Right cardiac atrium (tissue), 5 donors: Measurements from ENCODE around the gene RAB33A. TPM values are rescaled to one million over a fixed set of nuclear protein-coding genes. Genes with fewer than 3 reads are reported as not detected.
"Not testable (repeated sequence)": the region's sequence is repeated elsewhere in the genome, so short reads cannot be mapped to it uniquely, and the experiment has no call there.

ENCODE experiments used
- ATAC-seq, 2 donors: fragments of 200-7000 bp; cut with Tn5 transposase; one replicate each; pipeline versions ENCODE4 v1.8.0 to v1.9.1; 2020; ENCODE audit warnings: moderate library complexity in 2 of 2, mild to moderate bottlenecking in 1 of 2
- DNase-seq, 3 donors: peaks; one replicate each; pipeline ENCODE4 v3.0.0-alpha.2; 2020
- H3K27ac ChIP-seq: one replicate; pipeline ENCODE4 v1.5.1; 2013; ENCODE audit warnings: mild to moderate bottlenecking, low read length, control low read depth, moderate library complexity
- H3K27me3 ChIP-seq: one replicate; pipeline ENCODE4 v1.6.1; 2013; ENCODE audit not compliant: control insufficient read depth, insufficient read depth
- H3K4me1 ChIP-seq: one replicate; pipeline ENCODE4 v1.6.1; 2013; ENCODE audit warnings: low read length; ENCODE audit not compliant: control insufficient read depth, insufficient read depth
- H3K4me3 ChIP-seq: one replicate; pipeline ENCODE4 v1.5.1; 2013; ENCODE audit warnings: low read length, control low read depth
- H3K9me3 ChIP-seq: one replicate; pipeline ENCODE4 v1.6.1; 2013; ENCODE audit warnings: low read length; ENCODE audit not compliant: control insufficient read depth
- WGBS: extraction: QIAGEN DNeasy Blood & Tissue Kit; methylation state at CpG from one replicate; pipeline ENCODE4 v1.1.7; 2013; 5-methylcytosine and 5-hydroxymethylcytosine counted together
- intact Hi-C, 4 donors: fragments of 100-400 bp; cut with DNase I; formaldehyde crosslinking; loops; one replicate each; pipeline versions ENCODE4 v1.11.0 to v1.14.0; 2022 to 2023
- polyA plus RNA-seq: library from polyadenylated mRNA; stranded (reverse); fragments of 200-250 nt; gene quantifications from one replicate; pipeline ENCODE4 v1.2.3, GENCODE V29; 2013
- total RNA-seq, 4 donors: library from RNA; stranded (reverse); fragmentation: NEBNext Ultra II Directional; extraction: Animal tissue kit (Norgen Biotek cat#: 25700); gene quantifications; one replicate each; pipeline ENCODE4 v1.2.1, GENCODE V29; 2021
- donor health status: healthy with polysubstance abuse.
- donor health status: DM: no; HTN: yes; CAD: no.
- donor health status: DM: no; HTN: no; CAD: no.
- donor health status: DM: no; HTN: yes; CAD: no; lungs with severe emphysema.
- donor health status: DM: yes; HTN: yes; CAD: no.

RAB33A gene
- total and polyA plus RNA-seq, 5 donors: 9.8 to 21.9 (median 18.6) TPM

GRCh38 chrX:130190801-130191200 lies 19.0 kb downstream of the RAB33A start:
- Histone ChIP-seq H3K4me1 (no peaks in the 10 kb centered on the region), H3K27ac (no peak overlapping the region), H3K4me3 (no peak overlapping the region), H3K9me3 (no peaks in the 10 kb centered on the region), H3K27me3 (no peaks in the 10 kb centered on the region)
- intact Hi-C loops: loop anchor here (5.0 kb wide), 2 partner anchors 108 to 114 kb away; no protein-coding TSS in a partner anchor
- DNase-seq (no peak), ATAC-seq (no peak)
- WGBS: 94% methylated on average over 4 of the region's 4 CpGs

DNA sequence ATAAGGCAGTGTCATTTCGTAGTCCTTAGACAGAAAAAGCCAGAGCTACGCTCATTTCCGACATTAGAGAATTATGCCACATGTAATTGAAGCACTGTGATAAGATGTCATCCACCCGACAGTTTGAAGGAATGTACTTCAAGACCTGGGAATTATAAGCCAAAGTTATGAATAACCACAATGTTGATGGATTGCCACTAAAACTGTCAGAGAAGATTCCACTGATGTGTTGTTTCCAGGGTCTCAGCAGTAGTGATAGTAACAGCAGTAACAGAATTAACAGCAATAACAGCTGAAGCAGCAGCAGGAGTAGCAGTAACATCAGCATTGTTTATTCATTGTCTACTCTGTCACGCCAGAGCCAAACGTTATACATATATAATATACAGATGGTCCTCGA lies 24.7 kb downstream of the RAB33A start:
- Histone ChIP-seq H3K9me3 (no peaks in the 10 kb centered on the region), H3K27me3 (no peaks in the 10 kb centered on the region), H3K4me1 (no peaks in the 10 kb centered on the region), H3K27ac (no peak overlapping the region), H3K4me3 (no peak overlapping the region)
- DNase-seq: no peak
- 65% methylated on average over 7 of the region's 7 CpGs for WGBS
- intact Hi-C loops: no loop called here
- ATAC-seq: no peak

DNA sequence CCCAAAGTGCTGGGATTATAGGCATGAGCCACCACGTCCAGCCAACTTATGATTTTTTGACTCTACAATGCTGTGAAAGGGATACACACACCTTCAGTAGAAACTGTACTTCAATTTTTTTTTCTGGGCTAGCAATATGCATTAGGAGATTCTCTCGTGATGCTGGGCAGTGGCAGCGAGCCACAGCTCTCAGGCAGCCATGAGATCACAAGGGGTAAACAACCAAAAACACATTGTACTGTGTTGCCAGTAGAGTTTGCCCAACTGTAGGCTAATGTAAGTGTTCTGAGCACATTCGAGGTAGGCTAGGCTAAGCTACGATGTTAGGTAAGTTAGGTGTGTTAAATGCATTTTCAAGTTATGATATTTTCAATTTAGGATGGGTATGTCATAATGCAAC lies 25.7 kb downstream of the RAB33A start:
- intact Hi-C loops: no loop called here
- no peaks in the 10 kb centered on the region for H3K27me3 ChIP-seq
- ATAC-seq: no peak
- DNase-seq: peak in 1 of 3 donors; percentile 42
- H3K4me1 ChIP-seq: no peaks in the 10 kb centered on the region
- 57% methylated on average over 5 of the region's 5 CpGs for WGBS
- no peak overlapping the region for H3K27ac ChIP-seq
- H3K4me3 ChIP-seq: no peak overlapping the region
- H3K9me3 ChIP-seq: no peaks in the 10 kb centered on the region

DNA sequence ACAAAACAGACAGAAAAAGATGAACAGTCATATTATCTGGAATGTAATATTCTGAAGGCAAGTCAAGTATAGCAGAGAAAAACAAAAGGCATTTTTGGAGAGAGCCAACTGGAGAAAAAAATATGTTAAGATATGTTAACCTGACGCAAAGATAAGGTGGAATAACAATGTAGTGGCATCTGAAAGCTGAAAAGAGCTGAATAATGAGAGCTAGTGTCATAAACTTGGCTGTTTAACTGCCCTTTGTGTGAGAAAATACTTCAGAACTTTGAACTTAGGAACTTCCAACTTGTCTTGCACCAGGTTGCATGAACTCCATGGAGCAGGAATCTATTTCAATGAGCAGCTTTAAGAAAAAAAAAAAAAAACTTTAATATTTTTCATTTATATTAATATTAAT lies 32.9 kb downstream of the RAB33A start:
- Histone ChIP-seq H3K9me3 (no peaks in the 10 kb centered on the region), H3K4me3 (no peak overlapping the region), H3K27ac (no peak overlapping the region), H3K27me3 (no peaks in the 10 kb centered on the region), H3K4me1 (no peaks in the 10 kb centered on the region)
- 79% methylated on average over 1 of the region's 1 CpG for WGBS
- DNase-seq: no peak
- ATAC-seq: no peak
- intact Hi-C loops: no loop called here

DNA sequence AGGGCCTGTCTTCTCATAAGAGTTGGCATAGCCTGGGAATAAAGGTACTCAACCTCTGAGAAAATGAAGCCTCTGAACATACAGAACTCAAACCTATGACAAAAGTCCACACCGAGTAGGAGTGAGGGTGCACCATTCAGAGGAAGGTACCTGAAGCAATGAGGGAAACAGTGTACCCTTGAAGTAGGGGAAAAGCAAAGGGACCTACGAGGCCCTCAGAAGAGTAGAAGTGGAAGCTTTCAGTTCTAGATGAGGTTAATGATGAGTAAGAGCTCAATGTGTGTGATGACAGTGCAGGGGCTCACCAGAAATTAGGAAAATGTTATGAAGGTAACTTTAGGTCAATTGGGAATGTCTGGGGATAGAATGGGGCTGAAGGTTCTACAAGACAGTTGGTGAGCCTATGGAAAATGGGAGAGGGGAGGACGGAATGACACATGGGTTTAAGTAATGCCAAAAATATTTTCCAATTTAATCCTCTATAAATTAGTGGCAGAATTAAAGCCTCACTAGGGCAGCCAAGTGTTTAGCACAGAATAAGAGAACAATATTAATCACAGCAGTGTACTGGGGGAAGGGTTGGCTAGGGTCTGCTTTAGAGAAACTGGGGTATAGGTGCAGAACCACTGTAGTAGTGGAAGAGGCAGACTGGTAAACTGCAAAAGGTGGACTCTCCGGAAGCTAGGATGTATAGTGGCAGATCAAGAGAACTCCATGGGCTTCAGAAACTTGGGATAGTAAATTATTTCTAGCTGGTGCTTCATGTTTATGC lies 39.8 kb downstream of the RAB33A start:
- ATAC-seq (no peak), DNase-seq (no peak)
- H3K9me3 ChIP-seq: no peaks in the 10 kb centered on the region
- 96% methylated on average over 4 of the region's 4 CpGs for WGBS
- no peaks in the 10 kb centered on the region for H3K27me3 ChIP-seq
- intact Hi-C loops: no loop called here
- no peaks in the 10 kb centered on the region for H3K4me1 ChIP-seq
- no peak overlapping the region for H3K27ac ChIP-seq
- no peak overlapping the region for H3K4me3 ChIP-seq

DNA sequence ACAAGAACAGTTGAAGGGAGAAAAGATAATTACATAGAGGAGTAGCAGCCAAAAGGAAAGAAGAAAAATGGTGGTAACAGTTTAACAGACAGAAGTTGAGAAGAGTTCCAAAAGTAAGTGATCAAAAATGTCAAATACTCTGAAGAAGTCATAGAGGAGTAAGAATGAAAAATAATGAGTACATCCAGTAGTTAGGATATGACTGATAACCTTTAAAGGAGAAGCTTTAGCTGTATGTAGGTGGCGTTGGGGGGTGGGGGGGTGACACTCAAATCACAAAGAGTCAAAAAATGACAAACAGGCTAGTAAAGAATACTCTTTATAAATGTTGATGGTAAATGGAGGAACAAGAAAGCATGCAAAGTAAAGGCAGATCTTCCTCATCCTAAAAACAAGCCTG lies 40.6 kb downstream of the RAB33A start:
- Histone ChIP-seq H3K4me3 (no peak overlapping the region), H3K9me3 (no peaks in the 10 kb centered on the region), H3K27ac (no peak overlapping the region), H3K4me1 (no peaks in the 10 kb centered on the region), H3K27me3 (no peaks in the 10 kb centered on the region)
- ATAC-seq (no peak), DNase-seq (no peak)
- intact Hi-C loops: no loop called here
- WGBS: 100% methylated on average over 1 of the region's 1 CpG

DNA sequence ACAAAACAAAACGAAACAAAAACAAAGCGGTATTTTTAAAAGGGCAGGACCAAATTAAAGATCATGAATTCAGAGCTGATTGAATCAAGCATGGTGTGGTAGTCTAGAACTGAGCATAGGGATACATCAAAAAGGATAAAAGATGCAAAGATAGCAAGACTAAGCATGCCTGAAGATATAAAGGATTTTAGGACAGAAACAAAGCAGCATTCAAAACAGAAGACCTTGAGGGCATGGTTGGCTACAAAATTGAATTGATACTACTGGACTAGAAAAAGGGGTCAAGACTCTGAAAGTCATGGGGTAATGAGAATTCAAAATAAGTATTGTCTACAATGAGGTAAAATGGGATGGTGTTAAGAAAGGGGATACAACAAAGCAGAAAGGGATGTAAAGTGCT lies 41.6 kb downstream of the RAB33A start:
- DNase-seq: no peak
- H3K9me3 ChIP-seq: no peaks in the 10 kb centered on the region
- no peaks in the 10 kb centered on the region for H3K27me3 ChIP-seq
- no peaks in the 10 kb centered on the region for H3K4me1 ChIP-seq
- 89% methylated on average over 2 of the region's 2 CpGs for WGBS
- no peak overlapping the region for H3K4me3 ChIP-seq
- H3K27ac ChIP-seq: no peak overlapping the region
- no peak for ATAC-seq
- intact Hi-C loops: no loop called here

GRCh38 chrX:130216320-130216719 lies 44.6 kb downstream of the RAB33A start:
- intact Hi-C loops: no loop called here
- H3K9me3 ChIP-seq: no peaks in the 10 kb centered on the region
- ATAC-seq (no peak), DNase-seq (no peak)
- WGBS: 90% methylated on average over 4 of the region's 4 CpGs
- H3K4me1 ChIP-seq: no peaks in the 10 kb centered on the region
- no peak overlapping the region for H3K27ac ChIP-seq
- H3K4me3 ChIP-seq: no peak overlapping the region
- no peaks in the 10 kb centered on the region for H3K27me3 ChIP-seq

DNA sequence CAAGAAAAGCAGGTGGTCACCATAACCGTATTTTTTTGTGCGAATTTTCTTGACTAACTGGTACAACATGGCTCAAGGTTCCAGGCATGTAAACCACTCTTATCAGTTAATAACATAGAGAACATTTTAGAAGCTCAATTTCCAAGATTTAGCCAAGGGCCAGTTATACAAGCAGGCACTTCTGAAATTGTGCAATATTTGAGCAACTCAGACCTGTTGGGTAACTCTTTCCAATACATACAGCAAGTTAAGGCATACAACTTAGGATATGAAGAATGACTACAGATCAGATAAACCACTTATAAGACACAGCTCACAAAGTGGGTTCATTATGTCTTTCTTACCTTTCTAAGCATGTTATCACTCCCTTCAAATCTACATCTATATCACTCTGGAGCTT lies 53.0 kb downstream of the RAB33A start:
- Histone ChIP-seq H3K4me3 (no peak overlapping the region), H3K4me1 (no peaks in the 10 kb centered on the region), H3K27ac (no peak overlapping the region), H3K27me3 (no peaks in the 10 kb centered on the region), H3K9me3 (no peaks in the 10 kb centered on the region)
- 87% methylated on average over 2 of the region's 2 CpGs for WGBS
- ATAC-seq (no peak), DNase-seq (no peak)
- intact Hi-C loops: no loop called here

GRCh38 chrX:130228871-130229270 lies 57.1 kb downstream of the RAB33A start:
- H3K27ac ChIP-seq: no peak overlapping the region
- ATAC-seq: no peak
- intact Hi-C loops: no loop called here
- H3K9me3 ChIP-seq: no peaks in the 10 kb centered on the region
- DNase-seq: no peak
- H3K27me3 ChIP-seq: no peaks in the 10 kb centered on the region
- no peak overlapping the region for H3K4me3 ChIP-seq
- 96% methylated on average over 2 of the region's 2 CpGs for WGBS
- no peaks in the 10 kb centered on the region for H3K4me1 ChIP-seq

GRCh38 chrX:130231184-130231583 lies 59.4 kb downstream of the RAB33A start:
- DNase-seq, H3K27ac ChIP-seq, ATAC-seq, H3K9me3 ChIP-seq, H3K27me3 ChIP-seq, H3K4me1 ChIP-seq, H3K4me3 ChIP-seq, intact Hi-C loops: not testable (repeated sequence)
- WGBS: 98% methylated on average over 4 of the region's 4 CpGs
